GM12878 (cell line): Measurements from ENCODE around the gene ZMIZ1.

Source experiments
- CBX5 ChIP-seq: sonication (generic); IDR thresholded peaks from 2 replicates; pipeline ENCODE4 v1.6.1; 2016; ENCODE audit warnings: low read depth, moderate library complexity, mild to moderate bottlenecking, inconsistent platforms
- CHD2 ChIP-seq: IDR thresholded peaks from 2 replicates; pipeline ENCODE4 v1.6.1; 2011; ENCODE audit warnings: low read depth, low read length, improper control_type of control experiment, borderline replicate concordance
- EP300 ChIP-seq, 2 experiments: fragments of 150-350 bp in 1 of 2; IDR thresholded peaks; 2 replicates each; pipeline ENCODE4 v1.6.1; 2011 to 2012; ENCODE audit warnings: low read depth in 2 of 2, low read length in 2 of 2, borderline replicate concordance in 1 of 2, improper control_type of control experiment in 1 of 2, inconsistent platforms in 1 of 2; ENCODE audit not compliant: control insufficient read depth in 1 of 2
- FOXK2 ChIP-seq: fragments of 450-650 bp; IDR thresholded peaks from 2 replicates; pipeline ENCODE4 v1.6.1; 2017; ENCODE audit warnings: mild to moderate bottlenecking, moderate library complexity
- POLR2A ChIP-seq: IDR thresholded peaks from 2 replicates; pipeline ENCODE4 v1.6.1; 2011; ENCODE audit warnings: low read depth, mild to moderate bottlenecking, low read length
- RAD21 ChIP-seq: IDR thresholded peaks from 2 replicates; pipeline ENCODE4 v1.6.1; 2011; ENCODE audit warnings: mild to moderate bottlenecking, low read depth, low read length, moderate library complexity; ENCODE audit not compliant: insufficient read depth
- RFX5 ChIP-seq: IDR thresholded peaks from 2 replicates; pipeline ENCODE4 v1.6.1; 2011; ENCODE audit warnings: low read depth, low read length, improper control_type of control experiment
- TF ChIP-seq, protein P1 (sequence below), 3 experiments: IDR thresholded peaks in 2 of 3; conservative IDR thresholded peaks in 1 of 3; 2 replicates each; pipeline ENCODE4 v1.5.1; 2011; ENCODE audit warnings: low read depth in 3 of 3, low read length in 3 of 3, mild to moderate bottlenecking in 3 of 3, control low read depth in 2 of 3, moderate library complexity in 2 of 3, inconsistent platforms in 1 of 3, mixed read lengths in 1 of 3; ENCODE audit not compliant: control insufficient read depth in 2 of 3, insufficient read depth in 1 of 3; ENCODE audit errors: extremely low read depth in 1 of 3
- TF ChIP-seq, protein P2 (sequence below): IDR thresholded peaks from 2 replicates; pipeline ENCODE4 v1.6.1; 2011; ENCODE audit warnings: borderline replicate concordance, low read depth, mild to moderate bottlenecking, moderate library complexity, low read length; ENCODE audit not compliant: insufficient read depth, poor library complexity, severe bottlenecking
- TF ChIP-seq, protein P3 (sequence below): IDR thresholded peaks from 2 replicates; pipeline ENCODE4 v1.6.1; 2012; ENCODE audit warnings: mild to moderate bottlenecking, low read depth, low read length

DNA sequence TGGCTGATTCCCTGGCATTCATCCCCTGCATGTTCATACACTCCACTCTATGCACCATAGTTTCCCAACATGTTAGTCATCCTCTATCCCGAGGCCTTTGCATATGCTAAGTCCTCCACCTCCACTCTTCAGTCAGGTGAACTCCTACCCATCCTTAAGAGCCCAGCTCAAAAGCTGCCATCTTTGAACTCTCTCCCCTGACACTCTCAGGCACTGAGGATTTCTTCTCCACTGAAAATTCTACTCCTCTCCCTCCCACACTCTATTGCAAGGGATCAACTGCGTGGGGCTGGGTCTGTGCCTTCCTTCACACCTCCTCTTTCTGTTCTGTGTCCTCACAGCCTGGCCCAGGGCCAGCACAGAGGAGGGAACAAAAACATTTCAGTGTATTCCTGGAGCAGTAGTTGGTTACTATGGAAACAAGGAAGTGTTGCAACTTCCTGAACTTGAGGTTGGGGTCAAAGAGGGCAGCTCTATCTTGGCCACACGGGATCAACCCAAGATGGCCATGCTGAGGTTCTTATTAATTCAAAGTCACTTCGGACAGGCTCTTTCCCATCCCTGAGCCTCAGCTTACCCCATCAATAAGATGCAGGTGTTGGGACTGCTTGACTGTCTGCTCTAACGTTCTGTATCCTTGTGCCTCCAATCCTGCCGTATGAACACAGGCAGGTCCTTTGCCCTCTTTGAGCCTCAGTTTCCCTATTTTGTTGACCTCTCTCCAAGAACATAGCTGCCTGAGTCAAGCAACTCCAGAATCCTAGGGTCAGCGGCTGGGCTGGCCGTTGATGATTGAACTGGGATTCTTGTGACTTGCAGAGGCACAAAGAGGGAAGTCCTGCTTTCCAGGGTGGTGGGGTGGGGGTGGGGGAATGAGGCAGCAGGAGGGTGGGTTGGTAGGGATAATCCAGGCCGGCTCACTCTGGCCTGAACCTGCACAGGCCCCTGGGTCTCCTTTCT lies 15.5 kb downstream of the ZMIZ1 start:
- TF ChIP-seq CBX5 (no peak), RAD21 (no peak), RFX5 (no peak), FOXK2 (no peak), CHD2 (no peak), EP300 (IDR thresholded peaks at IDR 0.05; ENCODE audit: borderline replicate concordance in 1 of 2, control insufficient read depth in 1 of 2, low read depth in 2 of 2, low read length in 2 of 2) (no peak), POLR2A (no peak)
- TF ChIP-seq, protein P1, sequence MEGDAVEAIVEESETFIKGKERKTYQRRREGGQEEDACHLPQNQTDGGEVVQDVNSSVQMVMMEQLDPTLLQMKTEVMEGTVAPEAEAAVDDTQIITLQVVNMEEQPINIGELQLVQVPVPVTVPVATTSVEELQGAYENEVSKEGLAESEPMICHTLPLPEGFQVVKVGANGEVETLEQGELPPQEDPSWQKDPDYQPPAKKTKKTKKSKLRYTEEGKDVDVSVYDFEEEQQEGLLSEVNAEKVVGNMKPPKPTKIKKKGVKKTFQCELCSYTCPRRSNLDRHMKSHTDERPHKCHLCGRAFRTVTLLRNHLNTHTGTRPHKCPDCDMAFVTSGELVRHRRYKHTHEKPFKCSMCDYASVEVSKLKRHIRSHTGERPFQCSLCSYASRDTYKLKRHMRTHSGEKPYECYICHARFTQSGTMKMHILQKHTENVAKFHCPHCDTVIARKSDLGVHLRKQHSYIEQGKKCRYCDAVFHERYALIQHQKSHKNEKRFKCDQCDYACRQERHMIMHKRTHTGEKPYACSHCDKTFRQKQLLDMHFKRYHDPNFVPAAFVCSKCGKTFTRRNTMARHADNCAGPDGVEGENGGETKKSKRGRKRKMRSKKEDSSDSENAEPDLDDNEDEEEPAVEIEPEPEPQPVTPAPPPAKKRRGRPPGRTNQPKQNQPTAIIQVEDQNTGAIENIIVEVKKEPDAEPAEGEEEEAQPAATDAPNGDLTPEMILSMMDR (IDR thresholded peaks at IDR 0.05 in 2 of 3, conservative IDR thresholded peaks at IDR 0.05 in 1 of 3; ENCODE audit: control insufficient read depth in 2 of 3, extremely low read depth in 1 of 3, insufficient read depth in 1 of 3, low read depth in 3 of 3, low read length in 3 of 3): no peak
- TF ChIP-seq, protein P2, sequence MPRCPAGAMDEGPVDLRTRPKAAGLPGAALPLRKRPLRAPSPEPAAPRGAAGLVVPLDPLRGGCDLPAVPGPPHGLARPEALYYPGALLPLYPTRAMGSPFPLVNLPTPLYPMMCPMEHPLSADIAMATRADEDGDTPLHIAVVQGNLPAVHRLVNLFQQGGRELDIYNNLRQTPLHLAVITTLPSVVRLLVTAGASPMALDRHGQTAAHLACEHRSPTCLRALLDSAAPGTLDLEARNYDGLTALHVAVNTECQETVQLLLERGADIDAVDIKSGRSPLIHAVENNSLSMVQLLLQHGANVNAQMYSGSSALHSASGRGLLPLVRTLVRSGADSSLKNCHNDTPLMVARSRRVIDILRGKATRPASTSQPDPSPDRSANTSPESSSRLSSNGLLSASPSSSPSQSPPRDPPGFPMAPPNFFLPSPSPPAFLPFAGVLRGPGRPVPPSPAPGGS: no peak
- TF ChIP-seq, protein P3, sequence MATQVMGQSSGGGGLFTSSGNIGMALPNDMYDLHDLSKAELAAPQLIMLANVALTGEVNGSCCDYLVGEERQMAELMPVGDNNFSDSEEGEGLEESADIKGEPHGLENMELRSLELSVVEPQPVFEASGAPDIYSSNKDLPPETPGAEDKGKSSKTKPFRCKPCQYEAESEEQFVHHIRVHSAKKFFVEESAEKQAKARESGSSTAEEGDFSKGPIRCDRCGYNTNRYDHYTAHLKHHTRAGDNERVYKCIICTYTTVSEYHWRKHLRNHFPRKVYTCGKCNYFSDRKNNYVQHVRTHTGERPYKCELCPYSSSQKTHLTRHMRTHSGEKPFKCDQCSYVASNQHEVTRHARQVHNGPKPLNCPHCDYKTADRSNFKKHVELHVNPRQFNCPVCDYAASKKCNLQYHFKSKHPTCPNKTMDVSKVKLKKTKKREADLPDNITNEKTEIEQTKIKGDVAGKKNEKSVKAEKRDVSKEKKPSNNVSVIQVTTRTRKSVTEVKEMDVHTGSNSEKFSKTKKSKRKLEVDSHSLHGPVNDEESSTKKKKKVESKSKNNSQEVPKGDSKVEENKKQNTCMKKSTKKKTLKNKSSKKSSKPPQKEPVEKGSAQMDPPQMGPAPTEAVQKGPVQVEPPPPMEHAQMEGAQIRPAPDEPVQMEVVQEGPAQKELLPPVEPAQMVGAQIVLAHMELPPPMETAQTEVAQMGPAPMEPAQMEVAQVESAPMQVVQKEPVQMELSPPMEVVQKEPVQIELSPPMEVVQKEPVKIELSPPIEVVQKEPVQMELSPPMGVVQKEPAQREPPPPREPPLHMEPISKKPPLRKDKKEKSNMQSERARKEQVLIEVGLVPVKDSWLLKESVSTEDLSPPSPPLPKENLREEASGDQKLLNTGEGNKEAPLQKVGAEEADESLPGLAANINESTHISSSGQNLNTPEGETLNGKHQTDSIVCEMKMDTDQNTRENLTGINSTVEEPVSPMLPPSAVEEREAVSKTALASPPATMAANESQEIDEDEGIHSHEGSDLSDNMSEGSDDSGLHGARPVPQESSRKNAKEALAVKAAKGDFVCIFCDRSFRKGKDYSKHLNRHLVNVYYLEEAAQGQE: no peak
